ENCODE results near the gene ZMIZ1. TPM values are rescaled to one million over a fixed set of nuclear protein-coding genes. Genes with fewer than 3 reads are reported as not detected.

Gene ZMIZ1
- polyA plus RNA-seq, 1 experiment: 13.0 TPM

GRCh38 chr10:79139124-79139835 is 70.5 kb downstream of the ZMIZ1 start:
- no peak for TF ChIP-seq CTCF (IDR thresholded peaks at IDR 0.05; ENCODE audit: insufficient read depth, low read depth, low read length)
- POLR2A ChIA-PET: interaction anchor here (1.0 to 1.1 kb wide), 2 partner anchors 11 to 20 kb away, joined by 3 to 13 read pairs; no protein-coding TSS in a partner anchor
- no peak overlapping the region for H3K4me3 ChIP-seq (ENCODE audit: low read depth, low read length)
- peak; percentile 94 for DNase-seq (ENCODE audit: low read depth)
- CTCF ChIA-PET: interaction anchor here (0.7 to 2.0 kb wide), 4 partner anchors 8 to 57 kb away, joined by 3 to 7 read pairs (median 6); no protein-coding TSS in a partner anchor
- no peaks in the 10 kb centered on the region for H3K27me3 ChIP-seq (ENCODE audit: control insufficient read depth, insufficient read depth, low read length)
- H3K36me3 ChIP-seq (ENCODE audit: control insufficient read depth, insufficient read depth, low read length): peaks cover 29% of the 10 kb centered on the region

- no peaks in the 10 kb centered on the region for H3K27me3 ChIP-seq (ENCODE audit: control insufficient read depth, insufficient read depth, low read length)
- no peak for DNase-seq (ENCODE audit: low read depth)
- TF ChIP-seq CTCF (IDR thresholded peaks at IDR 0.05; ENCODE audit: insufficient read depth, low read depth, low read length): no peak
- CTCF ChIA-PET: interaction anchor here (0.7 to 2.0 kb wide), 5 partner anchors 9 to 55 kb away, joined by 3 to 7 read pairs (median 4); no protein-coding TSS in a partner anchor
- no peak overlapping the region for H3K4me3 ChIP-seq (ENCODE audit: low read depth, low read length)
- POLR2A ChIA-PET: interaction anchor here (1.1 kb wide), 1 partner anchor 19 kb away, joined by 3 read pairs; no protein-coding TSS in a partner anchor
- H3K36me3 ChIP-seq (ENCODE audit: control insufficient read depth, insufficient read depth, low read length): peaks cover 30% of the 10 kb centered on the region
These were observed 71.5 kb downstream of the ZMIZ1 start for GRCh38 chr10:79140085-79140793.

- no peak for TF ChIP-seq CTCF (IDR thresholded peaks at IDR 0.05; ENCODE audit: insufficient read depth, low read depth, low read length)
- H3K36me3 ChIP-seq (ENCODE audit: control insufficient read depth, insufficient read depth, low read length): peaks cover 30% of the 10 kb centered on the region
- H3K4me3 ChIP-seq (ENCODE audit: low read depth, low read length): no peak overlapping the region
- ChIA-PET POLR2A (no interaction called here), CTCF (interaction anchor here (1.0 to 2.1 kb wide), 3 partner anchors 9 to 54 kb away, joined by 3 to 8 read pairs (median 5); no protein-coding TSS in a partner anchor)
- DNase-seq (ENCODE audit: low read depth): no peak
- H3K27me3 ChIP-seq (ENCODE audit: control insufficient read depth, insufficient read depth, low read length): no peaks in the 10 kb centered on the region
These were observed 72.1 kb downstream of the ZMIZ1 start for GRCh38 chr10:79140855-79141254.

GRCh38 chr10:79142064-79142491 is 73.3 kb downstream of the ZMIZ1 start:
- H3K4me3 ChIP-seq (ENCODE audit: low read depth, low read length): no peak overlapping the region
- peaks cover 26% of the 10 kb centered on the region for H3K36me3 ChIP-seq (ENCODE audit: control insufficient read depth, insufficient read depth, low read length)
- ChIA-PET CTCF (interaction anchor here (0.6 to 2.1 kb wide), 3 partner anchors 53 to 1095 kb away, joined by 3 to 8 read pairs (median 3); no protein-coding TSS in a partner anchor), POLR2A (no interaction called here)
- no peaks in the 10 kb centered on the region for H3K27me3 ChIP-seq (ENCODE audit: control insufficient read depth, insufficient read depth, low read length)
- no peak for TF ChIP-seq CTCF (IDR thresholded peaks at IDR 0.05; ENCODE audit: insufficient read depth, low read depth, low read length)
- DNase-seq (ENCODE audit: low read depth): no peak
